ENCODE measurements around the gene DPM1. TPM values are rescaled to one million over a fixed set of nuclear protein-coding genes. Genes with fewer than 3 reads are reported as not detected.

The DPM1 gene
- total RNA-seq, 1 experiment from 2014 or later = 65.5 TPM

- ATAC-seq (no peak), DNase-seq (ENCODE audit: low read depth, low spot score) (no peak)
- Histone ChIP-seq H3K79me2 (ENCODE audit: insufficient read depth, low read length) (peaks cover 100% of the 10 kb centered on the region), H3K36me3 (ENCODE audit: control insufficient read depth in 1 of 2, insufficient read depth in 2 of 2, low read length in 2 of 2) (peaks cover 15 to 21% of the 10 kb centered on the region in 2 experiments; a peak in 3 of 4 replicates), H3K9ac (ENCODE audit: low read length) (no peak overlapping the region), H3K4me1 (ENCODE audit: control insufficient read depth in 1 of 2, insufficient read depth in 2 of 2, low read length in 2 of 2) (peaks cover 0 to 7% of the 10 kb centered on the region in 2 experiments; a peak in 2 of 4 replicates), H3K4me3 (replicated peaks in 1 of 2; ENCODE audit: low read depth in 1 of 2, low read length in 2 of 2) (no peak overlapping the region), H3K9me3 (ENCODE audit: control insufficient read depth in 1 of 2, insufficient read depth in 1 of 2, low read depth in 1 of 2, low read length in 2 of 2) (no peaks in the 10 kb centered on the region), H3K27me3 (ENCODE audit: insufficient read depth, low read length) (no peaks in the 10 kb centered on the region), H4K20me1 (ENCODE audit: insufficient read depth) (peaks cover 61% of the 10 kb centered on the region; the same call in 1 of the 2 replicates), H2AFZ (ENCODE audit: low read depth, low read length, poor library complexity, severe bottlenecking) (no peak overlapping the region), H3K9me2 (ENCODE audit: insufficient read depth) (no peaks in the 10 kb centered on the region), H3K27ac (ENCODE audit: low read depth, low read length) (no peak overlapping the region), H3K4me2 (ENCODE audit: low read length) (no peak overlapping the region)
- POLR2A ChIA-PET = no interaction called here
- intact Hi-C loops (cut with micrococcal nuclease) = no loop called here
- CTCF ChIA-PET = interaction anchor here (1.1 to 1.7 kb wide), 2 partner anchors 10 kb away, joined by 5 to 7 read pairs; no protein-coding TSS in a partner anchor
- no TSS peak for BruUV-seq (replicated peaks)
- RAD21 ChIA-PET (ENCODE audit: low non-redundant PET in 1 of 2, low total read pairs in 2 of 2, uncharacterized antibody in 2 of 2, unreplicated experiment in 2 of 2) = no interaction called here
- TF ChIP-seq CEBPB (IDR thresholded peaks at IDR 0.05; ENCODE audit: low read depth) (peak; percentile 24; the same call in 1 of the 2 replicates), YY1 (IDR thresholded peaks at IDR 0.05; ENCODE audit: extremely low read depth, insufficient replicate concordance, low read depth, low read length) (no peak)
These were observed 38.8 kb downstream of the DPM1 start for GRCh38 chr20:50919567-50919966.

GRCh38 chr20:50918403-50918802 is 39.9 kb downstream of the DPM1 start:
- peaks cover 0 to 14% of the 10 kb centered on the region in 2 experiments; a peak in 2 of 4 replicates for H3K4me1 ChIP-seq (ENCODE audit: control insufficient read depth in 1 of 2, insufficient read depth in 2 of 2, low read length in 2 of 2)
- no peak for DNase-seq (ENCODE audit: low read depth, low spot score)
- POLR2A ChIA-PET = interaction anchor here (0.6 kb wide), 1 partner anchor 71 kb away, joined by 3 read pairs; no protein-coding TSS in a partner anchor
- intact Hi-C loops (cut with micrococcal nuclease) = no loop called here
- H3K36me3 ChIP-seq (ENCODE audit: control insufficient read depth in 1 of 2, insufficient read depth in 2 of 2, low read length in 2 of 2) = peaks cover 11 to 12% of the 10 kb centered on the region in 2 experiments; a peak in 2 of 4 replicates
- no TSS peak for BruUV-seq (replicated peaks)
- H3K9me3 ChIP-seq (ENCODE audit: control insufficient read depth in 1 of 2, insufficient read depth in 1 of 2, low read depth in 1 of 2, low read length in 2 of 2) = no peaks in the 10 kb centered on the region
- RAD21 ChIA-PET (ENCODE audit: low non-redundant PET in 1 of 2, low total read pairs in 2 of 2, uncharacterized antibody in 2 of 2, unreplicated experiment in 2 of 2) = no interaction called here
- no peaks in the 10 kb centered on the region for H3K27me3 ChIP-seq (ENCODE audit: insufficient read depth, low read length)
- H2AFZ ChIP-seq (ENCODE audit: low read depth, low read length, poor library complexity, severe bottlenecking) = no peak overlapping the region
- no peak overlapping the region for H3K9ac ChIP-seq (ENCODE audit: low read length)
- peaks cover 57% of the 10 kb centered on the region; the same call in 1 of the 2 replicates for H4K20me1 ChIP-seq (ENCODE audit: insufficient read depth)
- peaks cover 100% of the 10 kb centered on the region for H3K79me2 ChIP-seq (ENCODE audit: insufficient read depth, low read length)
- no peak for TF ChIP-seq ATF3 (IDR thresholded peaks at IDR 0.05)
- no peak for TF ChIP-seq ELF1 (IDR thresholded peaks at IDR 0.05; ENCODE audit: borderline replicate concordance, low read depth)
- no peak for TF ChIP-seq ZFX (IDR thresholded peaks at IDR 0.05)
- no peak for TF ChIP-seq SRF (IDR thresholded peaks at IDR 0.05; ENCODE audit: low read depth)
- TF ChIP-seq EZH2 (IDR thresholded peaks at IDR 0.05) = no peak
- TF ChIP-seq CTCF (IDR thresholded peaks at IDR 0.05 in 2 of 3, conservative IDR thresholded peaks at IDR 0.05 in 1 of 3; ENCODE audit: borderline replicate concordance in 1 of 3, insufficient read depth in 1 of 3, low read depth in 2 of 3, low read length in 2 of 3) = no peak
- TF ChIP-seq FOSL1 (IDR thresholded peaks at IDR 0.05; ENCODE audit: low read depth) = no peak
- H3K9me2 ChIP-seq (ENCODE audit: insufficient read depth) = no peaks in the 10 kb centered on the region
- H3K4me3 ChIP-seq (replicated peaks in 1 of 2; ENCODE audit: low read depth in 1 of 2, low read length in 2 of 2) = no peak overlapping the region
- H3K4me2 ChIP-seq (ENCODE audit: low read length) = no peak overlapping the region
- no peak overlapping the region for H3K27ac ChIP-seq (ENCODE audit: low read depth, low read length)
- ATAC-seq = no peak
- CTCF ChIA-PET = interaction anchor here (1.7 kb wide), 1 partner anchor 11 kb away, joined by 5 read pairs; no protein-coding TSS in a partner anchor

Data from HCT116 (cell line).